ENCODE measurements around the gene EGLN1.
"Not testable (repeated sequence)": the region's sequence is repeated elsewhere in the genome, so short reads cannot be mapped to it uniquely, and the experiment has no call there.

EGLN1 gene

GRCh38 chr1:231357187-231357772 is 64.8 kb downstream of the EGLN1 start:
- DNase-seq = no peak

DNA sequence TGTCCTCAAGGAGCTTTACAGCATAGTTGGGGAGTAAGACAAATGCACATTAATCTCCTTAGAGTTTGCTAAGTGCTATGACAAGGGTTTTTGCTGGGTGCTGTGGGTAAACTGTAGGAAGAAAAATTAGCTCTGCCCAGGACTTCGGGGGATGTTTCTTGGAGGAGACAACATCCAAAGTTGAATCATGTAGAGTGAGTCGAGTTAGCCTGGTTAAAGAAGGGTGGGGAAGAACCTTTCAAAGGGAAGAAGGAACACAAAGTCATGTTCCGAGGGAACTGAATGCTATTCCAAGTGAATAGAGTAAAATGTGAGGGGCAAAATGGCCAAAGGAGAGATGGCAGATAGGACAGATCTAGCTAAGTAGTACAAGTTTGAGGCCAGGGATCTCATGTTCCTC is 66.9 kb downstream of the EGLN1 start:
- no peak for DNase-seq

DNA sequence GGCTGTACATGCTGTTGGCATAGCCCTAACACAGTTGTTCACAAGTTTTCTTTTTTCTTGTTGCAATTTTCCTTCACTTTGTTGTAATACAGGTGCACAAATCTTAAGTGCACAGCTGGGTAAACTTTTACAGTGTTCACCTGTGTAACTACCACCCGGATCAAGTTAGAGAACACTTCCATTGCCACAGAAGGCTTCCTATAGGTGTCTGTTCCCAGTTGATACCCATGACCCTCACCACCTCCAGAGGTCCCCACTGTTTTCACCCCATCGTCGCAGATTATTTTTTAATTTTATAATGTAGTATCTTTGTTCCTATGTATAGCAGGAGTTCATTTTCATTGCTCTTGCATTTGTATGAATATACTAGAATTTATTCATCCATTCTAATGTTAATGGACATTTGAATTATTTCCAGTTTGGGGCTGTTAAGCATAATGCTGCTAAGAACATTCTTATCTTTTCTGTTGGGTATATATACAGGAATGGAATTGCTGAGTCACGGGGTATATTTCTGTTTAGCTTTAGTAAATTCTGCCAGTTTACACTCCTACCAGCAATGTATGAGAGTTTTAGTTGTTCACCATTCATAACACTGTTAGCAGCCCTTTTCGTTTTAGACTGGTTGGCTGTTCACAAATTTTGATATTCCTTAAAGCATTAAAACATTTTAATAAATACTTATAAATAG is 67.6 kb downstream of the EGLN1 start:
- no peak for DNase-seq

DNA sequence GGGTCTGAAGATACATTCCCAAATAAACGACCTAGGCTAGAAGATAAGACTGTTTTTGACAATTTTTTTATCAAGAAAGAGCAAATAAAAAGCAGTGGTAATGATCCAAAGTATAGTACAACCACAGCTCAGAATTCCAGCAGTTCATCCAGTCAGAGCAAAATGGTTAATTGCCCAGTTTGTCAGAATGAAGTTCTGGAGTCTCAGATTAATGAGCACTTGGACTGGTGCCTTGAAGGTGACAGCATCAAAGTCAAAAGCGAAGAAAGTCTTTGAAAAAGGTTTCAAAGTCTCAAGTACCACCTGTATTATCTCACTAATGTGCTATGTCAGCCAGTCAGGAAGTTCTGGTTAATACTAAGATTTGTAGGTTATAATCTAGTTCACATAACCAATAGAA is 69.0 kb downstream of the EGLN1 start:
- DNase-seq = no peak

DNA sequence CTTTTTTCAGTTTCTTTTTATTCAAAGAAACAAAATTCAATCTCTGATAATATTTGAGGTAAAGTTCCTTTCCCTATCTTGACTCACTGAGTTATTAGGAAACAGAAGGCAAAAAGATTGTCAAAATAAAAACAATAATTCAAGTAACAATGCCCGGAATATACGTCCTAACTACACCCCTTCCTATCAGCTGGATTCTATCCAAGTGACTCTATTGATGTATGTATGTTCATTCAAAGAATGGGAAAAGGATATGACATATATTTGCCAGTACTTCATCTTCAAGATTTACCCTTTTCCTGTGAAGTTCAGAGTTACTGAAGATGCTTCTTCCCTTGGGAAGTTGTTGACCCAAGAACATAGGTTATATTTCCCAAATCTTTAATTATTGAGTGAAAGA is 70.3 kb downstream of the EGLN1 start:
- DNase-seq = no peak

GRCh38 chr1:231348856-231349255 is 73.2 kb downstream of the EGLN1 start:
- not testable (repeated sequence) for DNase-seq

DNA sequence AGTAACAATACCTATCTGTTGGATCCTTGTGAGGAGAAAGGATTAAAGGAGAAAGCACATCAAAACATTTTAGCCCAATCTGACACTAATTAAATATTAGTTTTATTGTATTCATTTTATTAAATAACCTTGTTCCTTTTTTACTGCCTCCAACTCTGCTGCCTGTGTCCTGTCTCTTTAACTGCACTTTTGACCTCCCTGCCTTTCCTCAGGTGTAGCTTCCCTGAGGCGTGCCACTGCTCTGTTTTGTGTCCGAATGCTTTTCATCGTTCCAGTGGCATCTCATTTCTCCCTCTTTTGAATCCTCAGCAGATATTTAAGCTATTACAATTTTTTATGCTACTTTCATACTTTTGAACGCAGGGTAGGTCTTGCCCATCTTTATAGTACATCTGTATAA is 73.6 kb downstream of the EGLN1 start:
- DNase-seq = no peak

- no peak for DNase-seq
Measured at GRCh38 chr1:231347961-231348360, 74.1 kb downstream of the EGLN1 start.

GRCh38 chr1:231340328-231341013 is 81.6 kb downstream of the EGLN1 start:
- no peak for DNase-seq

DNA sequence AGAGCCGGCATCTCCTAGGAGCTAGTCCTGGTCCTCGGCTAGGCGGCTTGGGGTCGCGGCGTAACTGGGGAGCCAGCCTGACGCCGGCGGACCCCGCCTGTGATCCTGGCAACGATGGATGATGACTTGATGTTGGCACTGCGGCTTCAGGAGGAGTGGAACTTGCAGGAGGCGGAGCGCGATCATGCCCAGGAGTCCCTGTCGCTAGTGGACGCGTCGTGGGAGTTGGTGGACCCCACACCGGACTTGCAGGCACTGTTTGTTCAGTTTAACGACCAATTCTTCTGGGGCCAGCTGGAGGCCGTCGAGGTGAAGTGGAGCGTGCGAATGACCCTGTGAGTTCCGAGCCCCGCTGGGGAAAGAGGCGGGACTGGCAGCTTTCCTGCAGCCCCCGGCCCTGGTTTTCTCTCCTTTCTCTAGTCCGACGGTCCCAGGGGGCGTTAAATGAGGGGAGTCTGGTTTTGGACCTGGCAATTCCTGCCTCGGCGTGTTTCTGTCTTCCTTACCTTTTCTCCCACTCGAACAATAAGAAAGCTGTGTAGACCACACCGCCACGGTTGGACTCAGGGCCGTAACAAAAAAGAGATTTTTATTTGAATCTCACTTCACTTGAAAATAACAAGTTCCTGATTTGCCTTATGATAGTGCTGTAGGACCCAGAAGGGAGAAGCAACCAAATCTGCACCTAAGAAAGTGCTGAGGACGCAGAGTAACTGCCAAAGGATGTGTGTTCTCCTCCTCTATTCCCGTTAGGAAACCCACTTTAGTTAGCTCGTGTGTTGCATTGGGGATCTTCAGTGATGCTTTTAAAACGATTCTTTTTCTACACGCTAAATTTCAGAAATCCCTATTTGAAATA is 83.6 kb downstream of the EGLN1 start, which contains the start of gene SPRTN:
Gene SPRTN (plus strand): TSS at position 24 of the 859 bp plus-strand sequence. CDS start 91 bp downstream, at position 115.
- DNase-seq = no peak

DNA sequence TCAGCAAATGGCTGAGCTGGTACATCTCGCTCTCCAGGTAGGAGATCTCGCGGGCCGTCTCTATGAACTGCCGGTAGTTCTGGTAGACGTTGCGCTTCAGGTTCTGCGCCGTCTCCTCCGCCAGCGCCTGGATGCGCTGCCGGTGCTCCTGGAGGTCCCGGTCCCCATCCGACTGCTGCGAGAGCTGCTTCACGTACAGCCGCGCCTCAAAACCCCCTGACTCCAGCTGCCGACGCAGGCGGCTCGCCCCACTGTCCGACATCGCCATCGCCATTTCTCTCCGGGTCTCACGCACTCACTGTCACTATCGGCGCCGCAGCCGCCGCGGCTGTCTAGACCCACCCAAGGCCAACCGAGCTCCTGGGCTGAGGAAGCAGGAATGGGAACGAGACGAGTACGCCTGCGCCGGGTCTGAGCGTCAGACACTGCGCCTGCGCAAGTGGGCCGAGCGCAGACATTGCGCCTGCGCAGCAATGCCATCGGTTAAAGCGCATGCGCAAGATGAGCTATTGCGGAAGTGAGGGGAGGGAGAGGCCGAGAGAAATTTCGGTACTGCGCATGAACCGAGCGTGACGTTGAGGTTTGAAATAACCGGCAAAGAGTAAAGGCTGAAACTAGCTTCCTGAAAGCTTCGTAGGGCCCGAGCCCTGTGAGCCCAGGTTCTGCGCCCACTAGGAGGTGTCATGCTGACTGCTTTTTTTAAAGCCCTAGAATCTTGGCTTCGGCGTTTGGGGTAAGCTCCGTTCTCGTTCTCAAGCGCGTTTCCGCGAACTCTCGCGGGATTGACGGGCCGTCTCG is 84.4 kb downstream of the EGLN1 start, which contains the start of gene EXOC8:
Gene EXOC8 (minus strand): TSS at position 381 of the 798 bp plus-strand sequence. CDS start 107 bp downstream, at position 274.
- DNase-seq = peak; percentile 100

- DNase-seq = no peak
Measured at GRCh38 chr1:231337043-231337471, 85.0 kb downstream of the EGLN1 start.

GRCh38 chr1:231335663-231336602 is 86.2 kb downstream of the EGLN1 start:
- DNase-seq = no peak

DNA sequence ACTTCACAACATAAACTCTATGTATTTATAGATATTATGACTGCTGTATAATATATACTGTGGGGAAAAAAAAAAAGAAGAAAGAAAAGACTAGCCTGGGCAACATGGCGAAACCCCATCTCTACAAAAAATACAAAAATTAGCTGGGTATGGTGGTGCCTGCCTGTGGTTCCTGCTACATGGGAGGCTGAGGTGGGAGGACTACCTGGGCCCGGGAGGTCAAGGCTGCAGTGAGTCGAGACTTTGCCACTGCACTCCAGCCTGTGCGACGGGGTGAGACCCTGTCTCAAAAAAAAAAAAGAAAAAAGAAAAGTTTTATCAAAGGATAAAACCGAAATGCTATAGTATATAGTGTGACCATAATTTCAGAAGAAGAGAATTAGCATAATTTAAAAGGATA is 87.1 kb downstream of the EGLN1 start:
- no peak for DNase-seq

DNA sequence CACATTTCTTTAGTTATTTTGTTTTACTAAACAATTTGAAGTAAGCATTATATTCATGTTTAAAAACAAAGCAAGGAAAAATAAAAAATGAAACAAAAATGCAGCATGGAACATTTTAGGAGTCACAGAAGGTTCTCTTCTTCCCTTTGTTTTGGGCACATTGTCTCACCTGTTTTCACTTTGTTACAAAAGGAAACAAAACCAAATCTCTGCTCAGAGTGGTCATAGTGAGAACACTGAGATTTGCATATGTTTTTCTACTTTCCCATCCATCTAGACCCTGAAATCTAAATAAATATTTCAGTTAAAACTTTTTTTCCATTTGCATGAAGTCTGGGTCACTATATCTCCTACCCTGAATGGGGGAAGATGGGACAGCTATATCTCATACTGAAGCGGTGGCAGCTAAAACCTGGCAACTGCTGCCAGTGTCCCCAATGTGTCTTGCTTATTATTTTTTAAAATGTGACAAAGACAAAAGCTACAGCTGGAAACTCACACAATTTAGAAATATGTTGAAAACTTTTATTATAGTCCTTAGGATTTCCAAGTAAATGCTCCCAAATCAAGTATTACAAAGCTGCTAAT is 87.9 kb downstream of the EGLN1 start:
- DNase-seq = no peak

DNA sequence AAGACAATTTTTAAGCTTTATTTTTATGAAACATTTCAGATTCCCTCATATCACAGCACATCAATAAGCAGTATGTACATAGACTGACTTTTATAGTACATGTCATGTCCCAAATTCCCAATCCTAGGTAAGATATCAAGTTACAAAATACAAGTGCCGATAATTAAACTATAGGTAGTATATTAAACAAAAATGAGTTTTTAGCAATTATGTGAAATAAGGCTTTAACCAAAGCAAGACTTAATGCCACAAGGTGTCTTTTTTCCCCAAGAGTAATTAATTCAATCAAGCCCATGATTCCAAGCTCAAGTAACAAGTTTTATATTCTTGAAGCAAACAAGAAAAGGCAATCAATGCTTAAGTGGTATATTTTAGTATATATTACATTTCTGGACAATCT is 89.3 kb downstream of the EGLN1 start:
- no peak for DNase-seq

DNA sequence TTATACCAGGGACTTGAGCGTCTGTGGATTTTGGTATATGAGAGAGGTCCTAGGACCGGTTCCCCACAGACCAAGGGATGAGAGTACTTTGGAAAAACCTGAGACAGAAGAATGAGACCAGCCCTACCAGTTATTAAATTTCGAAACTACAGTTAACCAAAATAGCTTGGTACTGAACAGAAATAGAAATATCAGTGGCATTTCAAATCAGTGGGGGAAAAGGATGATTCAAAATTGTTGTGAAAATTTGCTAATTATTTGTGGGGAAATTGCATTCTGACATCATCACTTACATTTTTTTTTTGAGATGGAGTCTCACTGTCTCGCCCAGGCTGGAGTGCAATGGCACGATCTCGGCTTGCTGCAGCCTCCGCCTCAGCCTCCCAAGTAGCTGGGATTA is 92.6 kb downstream of the EGLN1 start:
- no peak for DNase-seq

DNA sequence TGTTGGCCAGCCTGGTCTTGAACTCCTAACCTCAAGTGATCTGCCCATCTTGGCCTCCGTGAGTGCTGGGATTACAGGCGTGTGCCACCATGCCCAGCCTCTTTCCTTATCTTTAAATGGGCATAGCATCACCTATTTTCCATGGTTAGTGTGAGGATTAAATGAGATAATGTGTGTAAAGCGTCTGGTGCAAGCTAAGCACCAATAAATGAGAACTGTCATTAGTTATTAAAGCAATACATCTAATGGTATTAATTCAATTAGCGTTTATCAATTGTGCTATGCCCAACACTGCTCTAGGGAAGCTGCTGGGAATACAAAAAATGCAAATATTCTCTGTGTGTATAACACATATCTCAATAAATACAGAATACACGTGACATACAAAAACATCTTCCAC is 94.5 kb downstream of the EGLN1 start:
- DNase-seq = no peak

DNA sequence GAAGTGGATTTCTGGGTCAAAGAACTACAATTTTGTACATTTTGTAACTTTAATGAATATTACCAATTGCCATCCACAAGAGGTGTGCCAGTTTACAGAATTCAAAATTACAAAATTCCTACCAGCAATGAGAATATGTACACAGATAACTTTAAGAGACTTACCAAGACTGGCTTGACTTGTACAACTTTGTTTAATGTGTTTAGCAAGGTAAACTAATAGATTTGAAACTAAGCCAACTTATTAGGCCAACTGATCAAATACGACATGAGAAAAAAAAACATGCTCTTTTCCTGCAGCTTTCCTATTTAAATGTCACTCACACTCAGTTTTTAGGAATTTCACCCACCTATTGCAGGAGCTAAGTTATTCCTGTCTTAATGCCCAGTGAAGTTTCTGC is 95.8 kb downstream of the EGLN1 start:
- no peak for DNase-seq

GRCh38 chr1:231324660-231325059 is 97.4 kb downstream of the EGLN1 start:
- no peak for DNase-seq
